ENCODE measurements around the gene SMR3B.

Gene SMR3B

DNA sequence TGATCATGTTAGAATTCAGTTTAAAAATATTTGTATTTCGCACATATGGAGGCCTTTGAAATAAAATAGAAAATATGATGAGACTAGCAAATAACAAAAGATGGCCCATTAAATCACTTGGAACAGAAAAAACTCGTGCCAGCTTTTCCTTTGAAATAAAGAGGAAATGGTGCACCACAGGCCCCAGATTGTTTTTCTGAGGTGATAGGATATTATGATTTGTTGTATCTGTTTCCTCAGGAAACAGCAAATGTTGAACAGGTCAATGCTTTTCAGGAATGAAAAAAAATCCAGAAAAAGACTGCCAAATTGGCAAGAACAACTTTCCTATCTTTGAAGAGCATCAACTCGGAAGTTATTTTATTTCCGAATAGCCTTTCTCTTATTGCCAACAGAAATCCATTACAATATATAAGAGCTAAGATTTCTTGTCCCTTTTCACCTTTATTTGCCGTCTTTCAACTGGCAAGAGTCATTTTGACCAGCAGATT, at the start of gene SMR3B:
Gene SMR3B (plus strand): TSS at position 441 of the 491 bp plus-strand sequence. CDS start 1,380 bp downstream, outside the sequence.
- DNase-seq: no peak

DNA sequence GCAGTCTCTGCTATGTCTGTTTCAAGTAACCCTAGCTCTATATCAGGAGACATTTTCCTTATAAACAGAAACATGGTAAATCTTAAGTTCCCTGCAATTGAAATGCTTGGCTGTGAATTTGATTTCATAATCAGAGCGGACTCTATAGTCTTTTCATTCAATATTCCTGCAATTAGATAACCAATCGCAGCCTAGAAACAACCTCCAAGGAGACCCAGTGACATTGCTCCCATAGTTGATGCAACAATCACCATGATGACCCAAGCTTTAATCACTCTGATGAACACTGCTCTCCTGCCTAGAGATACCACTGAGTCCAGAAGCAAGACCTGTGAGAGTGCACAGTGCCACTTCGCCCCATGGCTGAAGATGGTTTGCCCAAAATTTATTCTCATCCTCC, 48.2 kb upstream of the SMR3B start, which contains the start of gene CABS1:
Gene CABS1 (plus strand): TSS at position 301 of the 400 bp plus-strand sequence. CDS start 59 bp downstream, at position 360.
- DNase-seq: no peak

DNA sequence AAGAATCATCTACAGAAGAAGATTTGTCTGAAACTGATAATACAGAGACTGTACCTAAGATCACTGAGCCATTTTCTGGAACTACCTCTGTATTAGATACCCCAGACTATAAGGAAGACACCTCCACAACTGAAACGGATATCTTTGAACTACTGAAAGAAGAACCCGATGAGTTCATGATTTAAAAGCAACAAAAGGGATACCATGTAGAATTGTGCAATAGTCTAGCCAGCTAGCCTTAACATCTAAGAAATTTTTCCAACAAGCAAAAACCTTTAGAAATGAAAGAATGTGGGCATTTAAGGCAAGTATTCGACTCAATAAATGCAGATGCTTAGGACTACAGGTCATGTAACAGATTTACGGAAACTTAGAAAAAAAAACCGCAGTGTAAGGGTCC, 46.9 kb upstream of the SMR3B start:
- DNase-seq: no peak

DNA sequence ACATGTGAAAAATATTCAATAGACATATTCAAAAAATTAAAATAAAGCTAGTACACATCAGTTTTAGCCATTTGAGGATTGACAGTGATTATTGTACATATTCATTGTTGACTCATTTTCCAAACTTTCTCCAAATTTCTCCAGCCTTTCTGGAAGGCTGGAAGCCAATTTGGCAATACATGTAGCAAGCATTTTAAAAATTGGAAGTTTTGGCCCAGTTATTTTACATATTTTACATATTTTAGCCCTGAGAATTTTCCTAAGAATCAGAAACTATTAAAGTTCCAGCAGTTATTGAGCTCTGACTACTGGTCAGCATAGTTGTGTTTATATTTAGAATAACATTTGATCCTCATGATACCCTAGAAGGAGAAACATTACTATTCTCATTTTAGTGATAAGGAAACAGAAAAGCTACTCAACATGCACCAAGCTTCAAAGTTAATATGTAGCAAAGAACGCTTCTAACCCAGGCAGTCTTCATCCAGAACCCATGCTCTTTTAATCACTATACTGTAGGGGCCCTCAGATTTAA, 45.0 kb upstream of the SMR3B start:
- no peak for DNase-seq

DNA sequence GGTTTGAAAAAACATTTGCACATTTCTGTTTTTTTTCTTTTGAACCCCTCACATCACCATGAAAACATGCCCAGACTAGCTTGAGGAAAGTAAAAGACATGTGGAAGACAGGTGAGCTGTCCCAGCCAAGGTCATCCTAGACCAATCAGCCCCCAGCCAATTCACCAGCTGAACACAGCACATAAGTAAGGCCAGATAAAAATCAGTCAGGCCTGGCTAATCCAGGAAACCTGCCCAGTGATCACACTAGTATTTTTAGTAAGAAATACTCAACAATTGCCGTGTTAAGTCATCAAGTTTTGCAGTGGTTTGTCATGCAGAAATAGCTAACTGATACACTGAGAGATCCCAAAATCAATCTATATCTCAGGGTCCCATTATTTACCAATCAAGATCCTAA, 26.7 kb upstream of the SMR3B start:
- DNase-seq: no peak

DNA sequence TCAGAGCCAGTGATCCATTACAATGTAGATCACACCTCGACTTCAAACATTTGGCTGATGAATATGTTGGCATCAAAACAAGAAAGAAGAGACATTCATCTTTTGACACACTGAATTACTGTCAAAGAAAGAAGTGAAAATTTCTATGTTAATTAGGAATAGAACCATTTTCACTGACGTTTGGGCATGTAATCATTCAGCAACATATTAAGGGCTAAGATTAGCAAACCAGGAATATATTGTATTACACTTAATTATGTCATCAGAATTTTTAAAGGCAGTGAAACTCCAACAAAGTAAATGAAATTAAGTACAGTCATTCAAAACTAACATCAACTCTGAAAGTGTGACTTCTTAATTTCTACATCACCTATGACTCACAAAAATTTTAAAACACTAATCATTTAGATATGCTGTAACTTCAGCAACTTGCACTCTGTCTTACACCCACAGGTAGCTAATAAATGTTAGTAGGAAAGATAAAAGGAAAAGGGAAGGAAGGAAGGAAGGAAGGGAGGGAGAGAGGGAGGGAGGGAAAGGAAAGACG, 23.7 kb upstream of the SMR3B start:
- no peak for DNase-seq

DNA sequence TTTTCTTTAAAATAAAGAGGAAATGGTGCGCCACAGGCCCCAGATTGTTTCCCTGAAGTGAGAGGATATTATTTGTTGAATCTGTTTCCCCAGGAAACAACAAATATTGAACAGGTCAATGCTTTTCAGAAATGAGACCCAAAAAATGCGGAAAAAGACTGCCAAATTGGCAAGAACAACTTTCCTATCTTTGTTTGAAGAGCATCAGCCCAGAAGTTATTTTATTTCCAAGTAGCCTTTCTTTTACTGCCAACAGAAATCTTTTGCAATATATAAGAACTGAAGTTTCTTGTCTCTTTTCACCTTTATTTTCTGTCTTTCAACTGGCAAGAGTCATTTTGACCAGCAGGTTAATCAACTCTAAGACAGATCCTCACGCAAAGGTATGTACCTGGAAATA, 22.5 kb upstream of the SMR3B start, which contains the start of gene SMR3A:
Gene SMR3A (plus strand): TSS at position 301 of the 400 bp plus-strand sequence. CDS start 1,356 bp downstream, outside the sequence.
- DNase-seq: no peak

DNA sequence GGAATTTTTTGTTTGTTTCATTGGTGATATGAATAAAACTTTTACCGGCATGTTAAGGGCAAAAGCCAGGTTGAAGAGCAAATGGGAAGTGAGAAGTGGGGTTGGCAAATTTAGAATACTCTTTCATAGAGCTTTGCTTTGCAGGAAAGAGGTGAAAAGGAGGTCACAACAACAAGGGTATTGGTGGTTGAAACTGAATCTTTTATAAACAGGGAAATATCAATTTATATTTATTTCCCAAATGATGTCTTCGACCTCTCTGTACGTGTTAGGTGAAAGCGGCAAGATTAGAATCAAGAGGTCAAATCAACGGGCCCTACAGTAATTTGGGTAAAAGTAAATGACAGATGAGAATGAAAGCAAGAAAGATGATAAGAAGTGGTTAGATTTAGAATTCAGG, 18.9 kb upstream of the SMR3B start:
- DNase-seq: no peak

DNA sequence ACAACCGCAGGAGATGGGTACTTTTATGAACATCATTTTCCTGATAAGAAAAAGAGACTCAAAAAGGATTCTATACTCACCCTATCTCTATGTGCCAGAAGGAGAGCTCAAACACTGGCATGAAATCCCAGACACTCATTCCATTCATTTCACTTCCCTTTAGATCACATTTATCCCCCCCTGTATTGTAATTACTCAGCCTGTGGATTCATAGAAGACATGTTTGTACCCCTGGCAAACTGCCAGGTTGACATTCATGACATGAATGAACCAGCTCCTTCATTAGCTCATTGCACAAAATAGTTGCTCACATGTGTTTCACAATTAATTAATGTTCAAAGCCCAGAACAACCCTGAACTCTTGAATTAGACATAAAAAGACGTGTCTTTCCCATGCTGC, 17.5 kb upstream of the SMR3B start:
- no peak for DNase-seq

DNA sequence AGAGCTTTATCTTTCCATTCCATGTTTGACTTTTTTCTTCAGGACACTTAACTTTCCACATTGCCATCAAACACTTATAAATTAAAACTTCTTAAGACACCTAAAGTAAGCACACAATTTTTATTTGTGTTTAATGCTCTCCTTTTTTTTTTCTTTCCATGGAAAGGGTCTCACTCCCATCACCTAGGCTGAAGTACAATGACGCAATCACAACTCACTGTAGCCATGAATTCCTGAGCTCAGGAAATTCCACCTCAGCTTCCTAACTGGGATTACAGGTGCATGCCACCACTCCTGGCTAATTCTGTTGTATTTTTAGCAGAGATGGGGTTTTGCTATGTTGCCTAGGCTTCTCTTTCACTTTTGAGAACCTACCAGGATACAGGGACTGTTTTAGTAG, 15.1 kb upstream of the SMR3B start:
- DNase-seq: no peak

DNA sequence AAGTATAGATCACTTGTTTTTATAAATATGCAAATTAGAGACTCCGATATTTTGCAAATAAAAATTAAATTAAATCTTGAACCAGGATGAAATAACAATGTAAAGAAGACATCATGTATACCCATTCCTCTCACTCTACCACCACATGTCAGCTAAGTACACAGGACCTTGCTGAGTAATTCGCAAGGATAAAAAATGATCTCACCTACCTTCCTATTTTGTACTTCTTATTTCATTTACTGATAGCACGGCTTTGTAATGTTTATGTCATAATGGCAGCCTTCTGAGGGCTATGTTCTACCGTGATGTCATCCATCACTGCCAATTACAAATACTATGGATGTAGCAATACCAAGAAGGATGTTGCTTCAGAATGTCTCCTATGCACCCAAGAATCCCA, 10.9 kb upstream of the SMR3B start:
- DNase-seq: no peak

DNA sequence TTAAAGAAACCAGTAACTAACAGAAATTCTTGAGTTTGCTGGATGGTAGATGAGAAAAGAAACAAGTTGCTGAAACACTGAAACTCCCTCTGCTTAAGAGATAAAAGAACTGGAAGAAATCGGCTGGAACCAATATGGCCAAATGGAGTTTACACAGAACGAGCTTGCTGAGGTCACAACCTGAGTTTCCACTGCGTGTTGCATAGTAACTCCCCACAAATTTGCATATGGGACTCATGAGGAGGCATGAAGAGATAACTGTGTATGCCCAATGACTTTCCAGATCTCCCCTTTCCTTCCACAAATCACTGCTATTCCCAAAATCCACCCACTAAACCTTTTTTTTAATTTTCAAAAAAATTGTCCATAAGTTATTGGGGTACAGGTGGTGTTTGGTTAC, 10.2 kb upstream of the SMR3B start:
- no peak for DNase-seq

DNA sequence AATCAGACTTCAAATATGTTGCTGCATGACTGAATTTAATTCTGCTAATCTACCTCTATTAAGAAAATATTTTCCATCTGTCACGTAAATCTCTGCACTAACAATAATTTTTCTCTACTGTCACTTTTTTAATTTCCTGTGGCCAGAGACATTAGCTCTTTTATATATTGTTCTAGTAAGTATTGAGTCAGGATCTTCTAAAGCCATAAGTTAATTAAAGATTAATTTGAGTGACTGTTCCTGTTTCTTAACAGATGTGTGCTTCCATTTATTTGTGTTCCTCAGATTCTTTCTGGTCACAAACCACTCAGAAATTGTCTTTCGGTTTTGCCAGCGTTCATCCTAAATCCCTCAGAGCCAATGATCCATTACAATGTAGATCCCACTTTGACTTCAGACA, 2.4 kb upstream of the SMR3B start:
- DNase-seq: no peak

DNA sequence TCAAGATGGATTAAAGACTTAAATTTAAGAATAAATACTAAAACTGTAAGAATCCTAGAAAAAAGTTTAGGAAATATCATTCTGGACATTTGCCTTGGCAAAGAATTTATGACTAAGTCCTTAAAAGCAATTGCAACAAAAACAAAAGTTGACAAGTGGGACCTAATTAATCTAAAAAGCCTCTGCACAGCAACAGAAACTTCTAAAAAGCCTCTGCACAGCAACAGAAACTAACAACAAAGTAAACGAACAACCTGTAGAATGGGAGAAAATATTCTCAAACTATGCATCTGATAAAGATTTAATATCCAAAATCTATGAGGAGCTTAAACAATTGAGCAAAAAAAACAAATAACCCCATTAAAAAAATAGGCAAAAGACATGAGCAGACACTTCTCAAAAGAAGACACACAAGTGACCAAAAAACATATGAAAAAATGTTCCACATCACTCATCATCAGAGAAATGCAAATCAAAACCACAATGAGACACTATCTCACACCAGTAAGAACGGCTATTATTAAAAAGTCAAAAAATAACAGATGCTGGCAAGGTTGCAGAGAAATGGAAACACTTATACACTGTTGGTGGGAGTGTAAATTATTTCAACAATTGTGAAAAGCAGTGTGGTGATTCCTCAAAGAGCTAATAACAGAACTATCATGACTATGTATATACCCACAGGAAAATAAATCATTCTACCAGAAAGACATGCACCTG, 9.3 kb downstream of the SMR3B start:
- DNase-seq: no peak

DNA sequence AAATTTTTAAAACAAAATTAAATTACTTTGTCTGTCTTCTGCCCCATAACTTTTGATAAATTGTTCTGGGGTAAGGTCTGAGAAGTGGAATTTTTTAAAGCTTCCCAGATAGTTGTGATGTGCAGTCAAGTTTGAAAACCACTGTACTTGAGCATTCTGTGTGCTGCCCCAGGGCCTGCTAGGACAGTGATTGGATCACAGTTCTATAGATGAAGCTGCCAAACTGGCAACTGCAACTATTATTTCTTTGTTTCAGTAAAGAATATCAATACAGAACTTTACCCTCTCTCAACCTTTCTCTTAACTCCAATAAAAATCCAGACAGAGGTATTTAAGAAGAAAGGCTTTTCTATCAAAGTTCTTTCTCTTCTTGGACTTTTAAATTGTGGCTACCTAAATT, 14.6 kb downstream of the SMR3B start, which contains the start of gene OPRPN:
Gene OPRPN (plus strand): TSS at position 361 of the 400 bp plus-strand sequence. CDS start 1,346 bp downstream, outside the sequence.
- DNase-seq: no peak

DNA sequence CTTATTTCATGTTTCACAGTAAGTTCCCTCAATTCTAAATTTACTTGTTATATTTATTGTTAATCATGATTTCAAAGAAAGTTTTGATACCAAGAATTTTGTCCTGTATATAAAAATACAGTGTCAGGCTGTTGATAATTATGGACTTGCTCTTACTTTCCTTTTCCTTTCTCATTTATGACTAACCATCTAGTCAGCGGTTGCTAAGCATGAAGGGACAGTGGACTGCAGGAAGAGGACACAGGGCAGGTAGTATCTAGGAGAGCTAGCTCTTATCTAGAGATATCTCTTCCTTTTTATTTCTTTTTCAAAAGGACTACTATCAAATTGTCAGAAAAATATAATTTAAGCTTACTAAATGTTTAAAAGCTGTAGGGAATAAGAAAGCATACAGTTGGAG, 16.4 kb downstream of the SMR3B start:
- no peak for DNase-seq

DNA sequence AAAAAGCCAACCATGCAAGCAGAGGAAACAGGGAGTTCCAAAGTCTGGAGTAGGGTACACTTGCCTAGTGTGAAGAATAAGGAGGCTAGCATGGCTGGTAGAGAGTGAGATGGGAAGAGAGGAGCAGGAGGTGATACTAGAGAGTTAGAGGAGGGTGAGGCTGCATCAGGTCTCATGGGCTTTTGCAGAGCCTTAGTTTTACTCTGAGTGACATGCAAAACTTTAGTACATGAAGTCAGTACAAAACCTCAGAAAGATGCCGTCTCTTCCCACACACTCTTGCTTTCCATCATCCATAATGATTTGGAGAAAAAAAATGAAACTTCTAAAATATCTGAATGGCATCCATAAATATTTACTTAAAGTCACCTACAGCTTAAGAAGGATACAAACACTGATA, 19.8 kb downstream of the SMR3B start:
- no peak for DNase-seq

DNA sequence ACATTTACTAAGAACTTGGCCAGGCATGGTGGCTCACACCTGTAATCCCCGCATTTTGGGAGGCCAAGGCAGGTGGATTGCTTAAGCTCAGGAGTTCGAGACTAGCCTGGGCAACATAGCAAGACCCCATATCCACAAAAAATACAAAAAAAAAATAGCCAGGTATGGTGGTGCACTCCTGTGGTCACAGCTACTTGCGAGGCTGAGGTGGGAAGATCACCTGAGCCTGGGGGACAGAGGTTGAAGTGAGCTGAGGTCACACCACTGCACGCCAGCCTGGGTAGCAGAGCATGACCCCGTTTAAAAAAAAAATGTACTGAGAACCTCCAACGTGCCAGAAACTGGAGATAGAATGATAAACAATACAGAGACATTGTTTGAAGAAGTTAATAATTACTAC, 22.8 kb downstream of the SMR3B start:
- DNase-seq: no peak

DNA sequence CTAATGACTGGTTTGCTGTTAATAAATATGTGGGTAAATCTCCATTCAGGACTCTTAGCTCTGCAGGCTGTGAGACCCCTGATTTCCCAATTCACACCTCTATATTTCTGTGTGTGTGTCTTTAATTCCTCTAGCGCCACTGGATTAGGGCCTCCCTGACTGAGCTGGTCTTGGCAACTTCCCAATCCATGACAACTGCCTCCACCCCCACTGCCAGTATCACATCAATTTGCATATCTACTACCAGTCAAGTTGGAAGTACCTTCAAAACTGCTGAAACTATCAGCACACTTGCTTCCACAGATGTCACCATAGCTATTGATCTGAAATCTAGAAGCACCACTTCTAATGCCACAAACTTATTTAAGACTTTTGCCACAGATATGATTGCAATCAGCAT, 42.4 kb downstream of the SMR3B start:
- no peak for DNase-seq

DNA sequence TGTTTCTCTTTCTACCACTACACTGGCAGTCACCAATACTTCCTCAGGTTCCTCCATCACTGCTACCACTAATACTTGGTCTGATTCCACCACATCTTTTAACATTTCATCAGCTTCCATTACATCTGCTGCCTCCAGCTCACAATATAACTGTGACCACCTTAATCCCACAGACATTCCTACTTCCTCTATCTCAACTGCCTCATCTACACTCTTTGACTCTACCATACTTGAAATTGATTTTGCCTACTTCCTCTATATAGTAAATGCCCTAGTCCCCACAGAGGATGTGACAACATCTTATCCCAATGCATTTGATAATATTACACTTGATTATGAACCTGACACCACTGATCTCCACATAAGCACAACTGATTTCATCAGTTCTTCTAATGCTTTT, 43.9 kb downstream of the SMR3B start:
- DNase-seq: no peak

DNA sequence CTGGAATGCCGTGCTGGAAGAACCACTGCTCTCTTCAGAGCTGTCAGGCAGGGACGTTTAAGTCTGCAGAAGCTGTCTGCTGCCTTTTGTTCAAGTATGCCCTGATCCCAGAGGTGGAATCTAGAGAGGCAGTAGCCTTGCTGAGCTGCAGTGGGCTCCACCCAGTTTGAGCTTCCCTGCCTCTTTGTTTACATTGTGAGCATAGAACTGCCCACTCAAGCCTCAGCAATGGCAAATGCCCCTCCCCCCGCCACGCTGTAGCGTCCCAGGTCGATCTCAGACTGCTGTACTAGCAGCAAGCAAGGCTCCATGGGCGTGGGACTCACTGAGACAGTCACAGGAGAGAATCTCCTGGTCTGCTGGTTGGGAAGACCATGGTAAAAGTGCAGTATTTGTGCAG, 54.3 kb downstream of the SMR3B start:
- no peak for DNase-seq
